NCI-H524 treated with DMSO at 0.1 percent for 48 hours (cell line): Measurements from ENCODE around the gene RAI14.
"Not testable (repeated sequence)": the region's sequence is repeated elsewhere in the genome, so short reads cannot be mapped to it uniquely, and the experiment has no call there.

Source experiments
- DNase-seq: peaks from one replicate; lab custom pipeline; 2025; lab: John Stamatoyannopoulos, UW

The RAI14 gene

GRCh38 chr5:34699155-34700077 lies 43.3 kb downstream of the RAI14 start:
- DNase-seq: no peak

GRCh38 chr5:34700078-34700452 lies 43.9 kb downstream of the RAI14 start:
- no peak for DNase-seq

GRCh38 chr5:34701442-34701841 lies 45.3 kb downstream of the RAI14 start:
- DNase-seq: not testable (repeated sequence)

- no peak for DNase-seq
Measured at GRCh38 chr5:34703767-34704713, 47.9 kb downstream of the RAI14 start.

- DNase-seq: no peak
Measured at GRCh38 chr5:34706084-34706483, 50.0 kb downstream of the RAI14 start.

- DNase-seq: no peak
Measured at GRCh38 chr5:34707451-34708107, 51.5 kb downstream of the RAI14 start.

- no peak for DNase-seq
Measured at GRCh38 chr5:34708777-34709176, 52.6 kb downstream of the RAI14 start.

GRCh38 chr5:34709861-34710673 lies 53.9 kb downstream of the RAI14 start:
- DNase-seq: no peak

- no peak for DNase-seq
Measured at GRCh38 chr5:34712565-34712964, 56.4 kb downstream of the RAI14 start.

- DNase-seq: no peak
Measured at GRCh38 chr5:34715711-34716110, 59.6 kb downstream of the RAI14 start.

GRCh38 chr5:34716986-34717385 lies 60.9 kb downstream of the RAI14 start:
- DNase-seq: no peak

GRCh38 chr5:34717426-34718327 lies 61.5 kb downstream of the RAI14 start:
- DNase-seq: no peak

- DNase-seq: no peak
Measured at GRCh38 chr5:34718516-34718915, 62.4 kb downstream of the RAI14 start.

GRCh38 chr5:34719029-34719428 lies 62.9 kb downstream of the RAI14 start:
- DNase-seq: no peak

- DNase-seq: no peak
Measured at GRCh38 chr5:34721327-34721726, 65.2 kb downstream of the RAI14 start.

GRCh38 chr5:34722183-34722582 lies 66.1 kb downstream of the RAI14 start:
- DNase-seq: no peak

GRCh38 chr5:34724741-34725140 lies 68.6 kb downstream of the RAI14 start:
- DNase-seq: no peak

GRCh38 chr5:34727166-34727749 lies 71.1 kb downstream of the RAI14 start:
- not testable (repeated sequence) for DNase-seq

GRCh38 chr5:34728236-34728635 lies 72.1 kb downstream of the RAI14 start:
- no peak for DNase-seq
